Measurements from ENCODE around the gene ZNF408.

Gene ZNF408

DNA sequence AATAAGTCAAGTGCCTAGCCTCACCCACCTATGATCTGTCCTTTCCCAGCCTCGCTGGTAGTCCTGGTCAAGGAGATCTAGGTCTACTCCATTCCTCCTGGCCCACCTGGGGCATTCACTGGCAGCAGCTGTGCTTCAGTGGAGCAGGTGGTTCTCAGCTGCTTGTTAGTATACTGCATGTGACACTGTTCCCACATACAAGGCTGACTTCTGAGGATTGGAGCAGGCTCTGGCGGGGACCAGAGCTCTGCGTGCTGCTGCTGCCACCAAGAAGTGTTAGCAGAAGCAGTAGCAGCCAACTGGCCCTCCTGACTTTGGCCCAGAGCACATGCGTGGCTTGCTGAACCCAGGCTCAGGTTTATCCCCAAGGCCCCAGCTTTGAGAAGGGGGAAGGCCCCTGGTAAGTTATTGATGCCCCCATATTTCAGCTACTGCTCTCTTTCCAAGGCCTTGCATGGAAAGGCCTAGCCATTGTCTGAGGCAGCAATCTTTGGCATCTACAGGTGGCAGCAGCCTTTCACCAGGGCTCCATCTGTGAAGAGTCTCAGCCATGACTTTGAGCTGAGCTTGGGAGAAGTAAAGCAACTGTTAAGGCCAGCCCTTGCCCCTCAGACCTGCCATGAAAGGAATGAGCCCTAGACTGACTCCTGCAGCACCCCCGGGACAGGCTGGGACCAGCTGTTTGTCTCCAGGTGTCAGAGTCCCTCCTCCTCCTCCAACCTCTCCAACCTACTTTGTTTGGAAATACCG, 26.9 kb upstream of the ZNF408 start:
- DNase-seq (ENCODE audit: extremely low read depth, insufficient read length) = no peak
- no peak overlapping the region for H3K4me3 ChIP-seq (replicated peaks; ENCODE audit: low read depth, low read length)
- H3K27me3 ChIP-seq (replicated peaks; ENCODE audit: control insufficient read depth, insufficient read depth, low read length) = no peaks in the 10 kb centered on the region
- no peak for TF ChIP-seq CTCF (IDR thresholded peaks at IDR 0.05; ENCODE audit: insufficient read depth, low read length, poor library complexity, severe bottlenecking)
- H3K36me3 ChIP-seq (ENCODE audit: control insufficient read depth, insufficient read depth, low read length) = peaks cover 31% of the 10 kb centered on the region

DNA sequence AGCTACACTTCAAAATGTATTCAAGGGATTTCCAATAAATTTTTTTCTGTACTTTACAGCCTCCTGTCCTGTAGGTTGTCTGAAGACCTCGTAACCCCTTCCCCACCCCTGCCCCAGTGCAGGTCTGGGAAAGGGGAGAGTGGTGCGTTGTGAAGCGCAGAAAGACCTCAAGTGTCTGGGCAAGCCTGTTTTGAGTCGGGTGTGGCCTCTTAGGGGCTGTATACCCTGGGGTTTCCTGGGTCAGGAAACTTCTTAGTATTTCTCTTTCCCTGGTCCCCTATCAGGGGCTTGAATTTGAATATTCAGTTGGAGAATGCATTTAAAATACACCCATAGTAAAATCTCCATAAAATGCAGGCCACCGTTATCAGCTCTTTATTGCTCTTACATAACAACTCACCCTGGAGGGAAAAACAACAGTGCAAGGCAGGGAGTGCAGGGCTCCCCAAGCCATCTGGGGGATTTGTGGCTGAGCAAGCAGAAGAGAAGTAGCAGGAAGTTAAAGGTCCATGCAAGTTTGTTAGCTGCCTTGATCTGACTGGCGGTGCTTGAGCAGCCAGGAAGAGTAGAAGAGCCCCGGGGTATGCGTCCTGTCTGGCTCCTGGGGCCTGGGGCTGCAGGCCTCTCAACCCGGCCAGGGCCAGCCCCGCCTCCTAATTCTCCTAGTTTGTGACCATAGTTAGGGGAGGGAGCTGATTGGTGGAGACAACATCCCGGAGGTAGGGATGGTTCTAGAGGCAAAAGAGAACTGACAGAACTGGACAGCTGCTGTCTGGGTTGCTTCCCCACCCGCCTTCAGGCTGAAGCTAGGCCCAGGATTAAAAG, 26.2 kb upstream of the ZNF408 start:
- no peak for TF ChIP-seq CTCF (IDR thresholded peaks at IDR 0.05; ENCODE audit: insufficient read depth, low read length, poor library complexity, severe bottlenecking)
- no peak for DNase-seq (ENCODE audit: extremely low read depth, insufficient read length)

DNA sequence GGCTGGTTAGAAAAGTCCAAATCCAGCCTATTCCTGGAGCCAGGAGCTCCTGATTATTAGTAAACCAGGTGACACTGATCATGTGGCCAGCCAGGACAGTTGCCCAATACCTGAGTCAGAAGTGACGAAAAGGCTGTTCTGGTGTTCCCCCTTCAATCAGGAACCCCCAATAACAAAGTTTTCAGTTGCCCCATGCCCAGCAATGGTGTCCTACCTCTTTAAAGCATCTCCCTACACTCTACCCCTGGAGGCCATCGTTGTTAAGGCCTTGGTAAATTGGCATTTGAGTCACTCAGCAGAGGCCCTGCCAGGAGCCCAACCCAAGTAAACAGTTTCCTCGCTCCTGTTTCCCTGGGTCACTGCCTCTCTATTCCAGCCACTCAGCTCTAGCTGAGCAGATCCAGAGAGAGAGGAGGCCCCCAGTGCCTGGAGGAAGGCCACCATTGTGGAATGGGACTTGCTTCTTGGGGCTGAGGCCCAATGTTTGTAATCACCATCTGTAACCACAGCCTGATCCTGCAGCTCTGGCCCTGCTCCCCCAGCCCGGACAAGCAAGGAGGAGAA, 25.5 kb upstream of the ZNF408 start:
- TF ChIP-seq CTCF (IDR thresholded peaks at IDR 0.05; ENCODE audit: insufficient read depth, low read length, poor library complexity, severe bottlenecking) = no peak
- no peak overlapping the region for H3K4me3 ChIP-seq (replicated peaks; ENCODE audit: low read depth, low read length)
- no peaks in the 10 kb centered on the region for H3K27me3 ChIP-seq (replicated peaks; ENCODE audit: control insufficient read depth, insufficient read depth, low read length)
- peaks cover 39% of the 10 kb centered on the region for H3K36me3 ChIP-seq (ENCODE audit: control insufficient read depth, insufficient read depth, low read length)
- no peak for DNase-seq (ENCODE audit: extremely low read depth, insufficient read length)

More for the DNA sequence above, 26.2 kb upstream of the ZNF408 start:
- Histone ChIP-seq H3K36me3 (ENCODE audit: control insufficient read depth, insufficient read depth, low read length) (peaks cover 37% of the 10 kb centered on the region), H3K4me3 (replicated peaks; ENCODE audit: low read depth, low read length) (no peak overlapping the region), H3K27me3 (replicated peaks; ENCODE audit: control insufficient read depth, insufficient read depth, low read length) (no peaks in the 10 kb centered on the region)

DNA sequence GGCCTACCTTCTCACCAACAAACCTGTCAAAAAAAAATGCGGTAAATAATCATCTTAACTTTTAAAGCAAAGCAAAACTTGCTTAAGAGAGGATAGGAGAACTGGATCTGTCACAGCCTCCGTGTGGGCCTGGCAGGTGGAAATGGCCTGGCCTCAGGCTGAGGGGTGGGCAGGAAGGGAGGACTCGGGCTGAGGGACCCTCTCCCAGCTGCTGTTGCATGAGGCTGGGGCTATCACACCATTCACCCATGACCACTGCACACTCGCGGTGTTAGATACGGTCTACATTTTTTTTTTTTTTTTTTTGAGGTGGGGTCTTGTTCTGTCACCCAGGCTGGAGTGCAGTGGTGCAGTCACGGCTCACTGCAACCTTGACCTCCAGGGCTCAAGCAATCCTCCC, 24.9 kb upstream of the ZNF408 start:
- Histone ChIP-seq H3K4me3 (replicated peaks; ENCODE audit: low read depth, low read length) (no peak overlapping the region), H3K36me3 (ENCODE audit: control insufficient read depth, insufficient read depth, low read length) (peaks cover 37% of the 10 kb centered on the region), H3K27me3 (replicated peaks; ENCODE audit: control insufficient read depth, insufficient read depth, low read length) (no peaks in the 10 kb centered on the region)
- DNase-seq (ENCODE audit: extremely low read depth, insufficient read length) = no peak
- TF ChIP-seq CTCF (IDR thresholded peaks at IDR 0.05; ENCODE audit: insufficient read depth, low read length, poor library complexity, severe bottlenecking) = no peak

GRCh38 chr11:46676436-46677158, 24.2 kb upstream of the ZNF408 start:
- peaks cover 35% of the 10 kb centered on the region for H3K36me3 ChIP-seq (ENCODE audit: control insufficient read depth, insufficient read depth, low read length)
- TF ChIP-seq CTCF (IDR thresholded peaks at IDR 0.05; ENCODE audit: insufficient read depth, low read length, poor library complexity, severe bottlenecking) = no peak

More at GRCh38 chr11:46676436-46677158, 24.2 kb upstream of the ZNF408 start:
- Histone ChIP-seq H3K4me3 (replicated peaks; ENCODE audit: low read depth, low read length) (no peak overlapping the region), H3K27me3 (replicated peaks; ENCODE audit: control insufficient read depth, insufficient read depth, low read length) (no peaks in the 10 kb centered on the region)
- no peak for DNase-seq (ENCODE audit: extremely low read depth, insufficient read length)

Measured in GM06990 (cell line).